ENCODE data around the gene WNT3A. TPM values are rescaled to one million over a fixed set of nuclear protein-coding genes. Genes with fewer than 3 reads are reported as not detected.

Gene WNT3A
- polyA plus RNA-seq, 1 experiment = not detected

GRCh38 chr1:228039006-228039903 lies 32.5 kb downstream of the WNT3A start:
- Histone ChIP-seq H3K4me3 (ENCODE audit: low read depth, low read length) (no peak overlapping the region), H3K36me3 (ENCODE audit: control insufficient read depth, insufficient read depth, low read length) (no peaks in the 10 kb centered on the region), H3K27me3 (ENCODE audit: control insufficient read depth, insufficient read depth, low read length) (peaks cover 9% of the 10 kb centered on the region)
- POLR2A ChIA-PET = no interaction called here
- TF ChIP-seq, protein P1, sequence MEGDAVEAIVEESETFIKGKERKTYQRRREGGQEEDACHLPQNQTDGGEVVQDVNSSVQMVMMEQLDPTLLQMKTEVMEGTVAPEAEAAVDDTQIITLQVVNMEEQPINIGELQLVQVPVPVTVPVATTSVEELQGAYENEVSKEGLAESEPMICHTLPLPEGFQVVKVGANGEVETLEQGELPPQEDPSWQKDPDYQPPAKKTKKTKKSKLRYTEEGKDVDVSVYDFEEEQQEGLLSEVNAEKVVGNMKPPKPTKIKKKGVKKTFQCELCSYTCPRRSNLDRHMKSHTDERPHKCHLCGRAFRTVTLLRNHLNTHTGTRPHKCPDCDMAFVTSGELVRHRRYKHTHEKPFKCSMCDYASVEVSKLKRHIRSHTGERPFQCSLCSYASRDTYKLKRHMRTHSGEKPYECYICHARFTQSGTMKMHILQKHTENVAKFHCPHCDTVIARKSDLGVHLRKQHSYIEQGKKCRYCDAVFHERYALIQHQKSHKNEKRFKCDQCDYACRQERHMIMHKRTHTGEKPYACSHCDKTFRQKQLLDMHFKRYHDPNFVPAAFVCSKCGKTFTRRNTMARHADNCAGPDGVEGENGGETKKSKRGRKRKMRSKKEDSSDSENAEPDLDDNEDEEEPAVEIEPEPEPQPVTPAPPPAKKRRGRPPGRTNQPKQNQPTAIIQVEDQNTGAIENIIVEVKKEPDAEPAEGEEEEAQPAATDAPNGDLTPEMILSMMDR (IDR thresholded peaks at IDR 0.05; ENCODE audit: insufficient read depth, low read depth, low read length) = no peak
- DNase-seq (ENCODE audit: low read depth) = no peak
- CTCF ChIA-PET = no interaction called here

DNA sequence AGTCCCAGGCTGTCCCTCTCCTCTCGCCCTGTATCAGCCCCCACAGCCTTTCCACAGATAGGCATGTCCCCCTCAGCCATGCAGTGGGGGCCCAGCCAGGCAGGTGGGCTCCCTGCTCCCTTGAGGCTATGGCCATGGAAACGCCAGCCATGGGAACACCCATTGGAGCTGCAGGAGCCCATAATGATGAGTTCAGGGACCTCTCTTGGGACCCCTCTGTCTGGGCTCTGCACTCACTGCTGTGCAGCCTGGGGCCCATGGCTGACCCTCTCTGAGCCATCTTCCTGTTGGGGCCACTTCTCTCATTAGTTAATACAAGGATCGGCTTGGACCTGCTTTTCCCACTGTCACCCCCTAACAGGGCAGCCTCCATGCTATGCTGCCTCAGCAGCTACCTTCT lies 33.2 kb downstream of the WNT3A start:
- Histone ChIP-seq H3K27me3 (ENCODE audit: control insufficient read depth, insufficient read depth, low read length) (peaks cover 11% of the 10 kb centered on the region), H3K4me3 (ENCODE audit: low read depth, low read length) (no peak overlapping the region), H3K36me3 (ENCODE audit: control insufficient read depth, insufficient read depth, low read length) (no peaks in the 10 kb centered on the region)
- TF ChIP-seq, protein P1 (IDR thresholded peaks at IDR 0.05; ENCODE audit: insufficient read depth, low read depth, low read length) = no peak
- no peak for DNase-seq (ENCODE audit: low read depth)
- POLR2A ChIA-PET = no interaction called here
- CTCF ChIA-PET = no interaction called here

DNA sequence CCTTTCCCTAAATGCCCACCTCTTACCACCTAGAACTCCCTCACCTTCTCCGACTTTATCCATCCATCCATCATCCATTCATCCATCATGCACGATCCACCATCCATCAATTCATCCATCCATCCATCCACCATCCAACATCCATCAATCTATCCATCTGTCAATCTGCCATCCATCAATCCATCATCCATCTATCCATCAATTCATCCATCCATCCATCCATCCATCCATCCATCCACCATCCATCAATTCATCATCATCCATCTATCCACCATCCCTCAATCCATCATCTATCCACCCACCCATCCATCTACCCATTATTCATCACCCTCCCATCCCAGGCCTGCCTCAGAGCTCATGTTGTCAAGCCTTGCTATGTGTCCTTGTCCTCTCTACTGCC lies 34.5 kb downstream of the WNT3A start:
- DNase-seq (ENCODE audit: low read depth) = no peak
- TF ChIP-seq, protein P1 (IDR thresholded peaks at IDR 0.05; ENCODE audit: insufficient read depth, low read depth, low read length) = no peak
- POLR2A ChIA-PET = no interaction called here
- Histone ChIP-seq H3K4me3 (ENCODE audit: low read depth, low read length) (no peak overlapping the region), H3K36me3 (ENCODE audit: control insufficient read depth, insufficient read depth, low read length) (no peaks in the 10 kb centered on the region), H3K27me3 (ENCODE audit: control insufficient read depth, insufficient read depth, low read length) (peaks cover 11% of the 10 kb centered on the region)
- CTCF ChIA-PET = no interaction called here

DNA sequence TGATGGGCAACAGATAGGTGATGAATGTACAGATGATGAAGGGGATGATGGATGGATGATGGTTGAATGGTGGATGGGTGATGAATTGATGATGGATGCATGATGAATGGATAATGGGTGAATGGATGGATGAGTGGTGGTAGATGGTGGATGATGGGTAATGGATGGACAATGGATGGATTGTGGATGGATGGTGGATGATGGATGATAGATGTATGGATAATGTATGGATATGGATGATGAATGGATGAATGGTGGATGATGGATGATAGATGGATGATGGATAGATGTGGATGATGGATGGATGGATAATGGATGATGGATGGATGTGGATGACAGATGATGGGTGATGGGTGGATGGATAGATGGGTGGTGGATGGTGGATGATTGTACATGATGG lies 35.7 kb downstream of the WNT3A start:
- TF ChIP-seq, protein P1 (IDR thresholded peaks at IDR 0.05; ENCODE audit: insufficient read depth, low read depth, low read length) = no peak

DNA sequence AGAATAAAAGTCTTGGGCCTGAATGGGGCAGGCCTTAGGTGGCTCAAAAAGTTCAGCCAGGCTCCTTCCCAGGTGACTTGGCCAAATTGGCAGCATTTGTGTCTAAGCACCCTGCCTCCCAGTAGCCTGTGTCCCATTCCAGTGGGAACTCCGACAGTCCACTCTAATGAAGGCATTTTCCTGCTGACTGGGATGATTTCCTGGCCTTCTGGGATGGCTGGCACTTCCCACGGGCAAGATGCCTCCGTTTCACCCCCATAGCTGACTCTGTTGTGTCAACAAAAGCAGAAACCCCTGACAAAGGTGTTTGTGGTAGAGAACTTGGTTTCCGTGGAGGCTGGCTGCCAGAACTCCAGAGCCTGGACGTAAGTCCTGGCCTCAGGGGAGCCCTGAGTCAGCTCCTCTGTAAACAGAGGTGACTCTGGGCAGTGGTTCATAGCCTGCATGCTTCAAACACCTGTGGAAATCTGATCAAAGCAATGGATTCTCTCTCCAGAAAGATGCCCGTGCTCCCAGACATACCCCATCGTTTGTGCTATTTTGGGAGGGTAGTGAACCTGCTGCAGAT lies 36.6 kb downstream of the WNT3A start:
- no peak overlapping the region for H3K4me3 ChIP-seq (ENCODE audit: low read depth, low read length)
- POLR2A ChIA-PET = no interaction called here
- CTCF ChIA-PET = no interaction called here

More for the DNA sequence above, 35.7 kb downstream of the WNT3A start:
- H3K4me3 ChIP-seq (ENCODE audit: low read depth, low read length) = no peak overlapping the region
- H3K27me3 ChIP-seq (ENCODE audit: control insufficient read depth, insufficient read depth, low read length) = peaks cover 7% of the 10 kb centered on the region
- no peaks in the 10 kb centered on the region for H3K36me3 ChIP-seq (ENCODE audit: control insufficient read depth, insufficient read depth, low read length)
- DNase-seq (ENCODE audit: low read depth) = no peak
- CTCF ChIA-PET = no interaction called here
- POLR2A ChIA-PET = no interaction called here

More for the DNA sequence above, 36.6 kb downstream of the WNT3A start:
- TF ChIP-seq, protein P1 (IDR thresholded peaks at IDR 0.05; ENCODE audit: insufficient read depth, low read depth, low read length) = no peak
- DNase-seq (ENCODE audit: low read depth) = no peak
- H3K27me3 ChIP-seq (ENCODE audit: control insufficient read depth, insufficient read depth, low read length) = peaks cover 9% of the 10 kb centered on the region
- H3K36me3 ChIP-seq (ENCODE audit: control insufficient read depth, insufficient read depth, low read length) = no peaks in the 10 kb centered on the region

Data from BJ (cell line).